Right atrium auricular region (tissue), 2 donors: ENCODE results near the gene GATA6. TPM values are rescaled to one million over a fixed set of nuclear protein-coding genes. Genes with fewer than 3 reads are reported as not detected.

Experiments used
- DNase-seq: peaks from one replicate; pipeline ENCODE4 v3.0.0-alpha.2; 2019; ENCODE audit warnings: low spot score
- H3K27ac ChIP-seq, 2 donors: fragments of 200-600 bp; sonication (generic); 1 replicate in 1 of 2; 2 replicates in 1 of 2; pipeline ENCODE4 v1.5.1; 2016 to 2019
- H3K27me3 ChIP-seq, 2 donors: fragments of 200-600 bp; sonication (generic); one replicate each; pipeline versions ENCODE4 v1.5.1 to v1.6.0; 2017 to 2019
- H3K36me3 ChIP-seq: fragments of 200-600 bp; sonication (generic); one replicate; pipeline ENCODE4 v1.5.1; 2016
- H3K4me1 ChIP-seq, 2 donors: fragments of 200-600 bp; sonication (generic); one replicate each; pipeline versions ENCODE4 v1.5.1 to v1.6.0; 2017 to 2019
- H3K4me3 ChIP-seq, 2 donors: fragments of 200-600 bp; sonication (generic); 1 replicate in 1 of 2; 2 replicates in 1 of 2; pipeline ENCODE4 v1.5.1; 2017 to 2019; ENCODE audit warnings: mild to moderate bottlenecking in 1 of 2, moderate library complexity in 1 of 2
- H3K9me3 ChIP-seq, 2 donors: fragments of 200-600 bp; sonication (generic); one replicate each; pipeline ENCODE4 v1.5.1; 2019
- total RNA-seq, 2 donors: library from RNA; depleted of rRNA; stranded (reverse); fragments of >200 nt; gene quantifications; one replicate each; pipeline ENCODE4 v1.1.0, GENCODE V29; 2016
- TF ChIP-seq, protein P1 (sequence below), 2 donors: fragments of 200-600 bp; sonication (generic); IDR thresholded peaks; one replicate each; pipeline ENCODE4 v1.5.1; 2019; ENCODE audit warnings: antibody characterized with exemption in 2 of 2

GATA6 gene
- total RNA-seq, 2 donors from 2014 or later, result 88.7 to 95.5 TPM

DNA sequence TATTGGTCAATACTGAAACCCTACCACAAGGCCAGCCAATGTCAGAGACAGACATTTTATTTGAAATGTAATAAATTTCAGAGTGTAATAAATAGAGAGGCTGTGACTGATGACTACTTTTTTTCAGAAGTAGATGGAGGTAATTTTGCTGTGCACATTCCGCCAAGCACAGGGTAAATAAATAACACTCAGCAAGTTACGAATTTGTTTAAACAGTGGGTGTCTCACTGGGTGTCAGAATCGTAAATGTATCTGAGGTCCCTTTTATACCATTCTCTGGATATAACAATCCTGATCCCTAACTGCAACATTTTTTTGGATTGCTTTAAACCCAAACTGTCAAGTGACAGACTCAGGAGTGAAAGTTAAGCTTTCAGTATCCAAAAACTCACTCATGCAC lies 74.1 kb downstream of the GATA6 start:
- no peak overlapping the region for H3K27ac ChIP-seq
- H3K27me3 ChIP-seq, result no peaks in the 10 kb centered on the region
- DNase-seq, result no peak
- no peaks in the 10 kb centered on the region for H3K9me3 ChIP-seq
- H3K4me1 ChIP-seq, result no peaks in the 10 kb centered on the region
- H3K4me3 ChIP-seq, result no peak overlapping the region
- TF ChIP-seq, protein P1, sequence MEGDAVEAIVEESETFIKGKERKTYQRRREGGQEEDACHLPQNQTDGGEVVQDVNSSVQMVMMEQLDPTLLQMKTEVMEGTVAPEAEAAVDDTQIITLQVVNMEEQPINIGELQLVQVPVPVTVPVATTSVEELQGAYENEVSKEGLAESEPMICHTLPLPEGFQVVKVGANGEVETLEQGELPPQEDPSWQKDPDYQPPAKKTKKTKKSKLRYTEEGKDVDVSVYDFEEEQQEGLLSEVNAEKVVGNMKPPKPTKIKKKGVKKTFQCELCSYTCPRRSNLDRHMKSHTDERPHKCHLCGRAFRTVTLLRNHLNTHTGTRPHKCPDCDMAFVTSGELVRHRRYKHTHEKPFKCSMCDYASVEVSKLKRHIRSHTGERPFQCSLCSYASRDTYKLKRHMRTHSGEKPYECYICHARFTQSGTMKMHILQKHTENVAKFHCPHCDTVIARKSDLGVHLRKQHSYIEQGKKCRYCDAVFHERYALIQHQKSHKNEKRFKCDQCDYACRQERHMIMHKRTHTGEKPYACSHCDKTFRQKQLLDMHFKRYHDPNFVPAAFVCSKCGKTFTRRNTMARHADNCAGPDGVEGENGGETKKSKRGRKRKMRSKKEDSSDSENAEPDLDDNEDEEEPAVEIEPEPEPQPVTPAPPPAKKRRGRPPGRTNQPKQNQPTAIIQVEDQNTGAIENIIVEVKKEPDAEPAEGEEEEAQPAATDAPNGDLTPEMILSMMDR (IDR thresholded peaks at IDR 0.05), result no peak
- H3K36me3 ChIP-seq, result no peaks in the 10 kb centered on the region

DNA sequence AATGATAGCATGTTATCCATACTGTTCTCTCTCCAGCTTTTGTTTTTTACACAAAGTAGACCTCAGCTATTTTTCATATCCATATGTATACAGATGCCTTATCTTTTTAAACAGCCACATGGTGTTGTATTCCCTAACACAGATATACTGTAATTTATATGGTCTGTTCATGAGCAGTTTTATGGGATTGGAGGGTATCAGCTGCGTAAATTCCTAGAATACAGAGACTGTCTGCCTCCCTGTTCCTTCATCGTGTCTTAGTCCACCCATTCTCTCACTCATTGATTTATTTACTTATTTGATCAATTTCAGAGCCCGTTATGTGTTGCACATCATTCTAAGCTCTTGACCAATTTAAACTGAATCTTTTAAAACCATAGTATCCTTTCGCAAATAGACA lies 80.6 kb downstream of the GATA6 start:
- H3K4me3 ChIP-seq, result no peak overlapping the region
- peaks cover 0 to 10% of the 10 kb centered on the region in 2 donors for H3K4me1 ChIP-seq
- no peak overlapping the region for H3K27ac ChIP-seq
- no peaks in the 10 kb centered on the region for H3K36me3 ChIP-seq
- H3K27me3 ChIP-seq, result no peaks in the 10 kb centered on the region
- TF ChIP-seq, protein P1 (IDR thresholded peaks at IDR 0.05), result no peak
- DNase-seq, result no peak
- H3K9me3 ChIP-seq, result no peaks in the 10 kb centered on the region

DNA sequence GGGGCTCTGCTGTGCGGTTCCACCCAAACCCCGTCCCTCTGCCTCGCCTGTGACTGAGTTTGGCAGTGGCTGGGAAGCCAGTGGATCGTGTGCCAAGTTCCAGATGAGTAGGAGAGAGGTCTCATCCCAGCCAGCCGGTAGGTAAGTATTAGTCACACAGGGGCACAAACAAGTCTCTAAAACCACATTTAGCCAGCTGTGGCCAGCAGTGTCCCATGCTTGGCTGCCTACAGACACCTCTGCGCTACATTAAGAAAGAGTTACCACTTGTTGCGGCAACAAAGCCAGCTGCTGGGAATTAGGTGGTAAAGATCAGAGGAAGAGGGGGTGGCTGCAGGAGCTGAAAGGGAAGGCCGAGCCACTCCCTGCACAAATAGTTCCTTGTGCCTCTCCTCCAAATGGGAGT lies 81.2 kb downstream of the GATA6 start:
- Histone ChIP-seq H3K4me3 (no peak overlapping the region), H3K27me3 (no peaks in the 10 kb centered on the region), H3K9me3 (no peaks in the 10 kb centered on the region), H3K27ac (no peak overlapping the region), H3K4me1 (peaks cover 0 to 11% of the 10 kb centered on the region in 2 donors), H3K36me3 (no peaks in the 10 kb centered on the region)
- no peak for DNase-seq
- TF ChIP-seq, protein P1 (IDR thresholded peaks at IDR 0.05), result no peak

Other genes with a start within 250 kb of the GATA6 start
- gene CTAGE1, start 248.3 kb downstream of the GATA6 start, total RNA-seq, result under 1 TPM in 1 of 2 donors, not detected in 1; 0.08 TPM